AG10803 (cell line): ENCODE results near the gene TEAD2.

Experiments used
- DNase-seq: peaks from one replicate; pipeline ENCODE4 v3.0.0; 2010; ENCODE audit warnings: low read depth
- H3K4me3 ChIP-seq: 2 replicates; pipeline ENCODE4 v1.5.1; 2011; ENCODE audit warnings: mild to moderate bottlenecking, low read length, control low read depth
- TF ChIP-seq, protein P1 (sequence below): conservative IDR thresholded peaks from 2 replicates; pipeline ENCODE4 v1.5.1; 2011; ENCODE audit warnings: mild to moderate bottlenecking, low read length, control low read depth, inconsistent platforms

The TEAD2 gene

DNA sequence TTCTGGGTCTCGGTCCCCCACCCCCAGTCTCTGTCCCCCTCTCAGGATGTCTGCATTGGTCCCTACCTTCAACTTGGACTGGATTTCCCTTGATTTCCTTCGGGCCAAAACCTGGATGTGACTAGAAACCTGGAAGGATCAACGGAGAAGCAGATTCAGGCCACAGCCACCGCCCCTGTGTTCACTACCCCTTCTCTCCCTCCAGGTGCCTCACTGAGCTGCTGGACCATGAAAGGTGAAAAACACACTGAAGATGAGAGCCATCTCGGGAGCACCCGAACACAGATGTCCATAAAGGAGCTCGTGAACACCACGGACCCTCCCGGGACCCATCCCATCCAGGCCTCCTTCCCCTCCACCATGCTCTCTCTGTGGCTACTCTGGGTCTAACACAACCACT lies 5.0 kb downstream of the TEAD2 start:
- DNase-seq: no peak
- no peak overlapping the region for H3K4me3 ChIP-seq
- TF ChIP-seq, protein P1, sequence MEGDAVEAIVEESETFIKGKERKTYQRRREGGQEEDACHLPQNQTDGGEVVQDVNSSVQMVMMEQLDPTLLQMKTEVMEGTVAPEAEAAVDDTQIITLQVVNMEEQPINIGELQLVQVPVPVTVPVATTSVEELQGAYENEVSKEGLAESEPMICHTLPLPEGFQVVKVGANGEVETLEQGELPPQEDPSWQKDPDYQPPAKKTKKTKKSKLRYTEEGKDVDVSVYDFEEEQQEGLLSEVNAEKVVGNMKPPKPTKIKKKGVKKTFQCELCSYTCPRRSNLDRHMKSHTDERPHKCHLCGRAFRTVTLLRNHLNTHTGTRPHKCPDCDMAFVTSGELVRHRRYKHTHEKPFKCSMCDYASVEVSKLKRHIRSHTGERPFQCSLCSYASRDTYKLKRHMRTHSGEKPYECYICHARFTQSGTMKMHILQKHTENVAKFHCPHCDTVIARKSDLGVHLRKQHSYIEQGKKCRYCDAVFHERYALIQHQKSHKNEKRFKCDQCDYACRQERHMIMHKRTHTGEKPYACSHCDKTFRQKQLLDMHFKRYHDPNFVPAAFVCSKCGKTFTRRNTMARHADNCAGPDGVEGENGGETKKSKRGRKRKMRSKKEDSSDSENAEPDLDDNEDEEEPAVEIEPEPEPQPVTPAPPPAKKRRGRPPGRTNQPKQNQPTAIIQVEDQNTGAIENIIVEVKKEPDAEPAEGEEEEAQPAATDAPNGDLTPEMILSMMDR: no peak

DNA sequence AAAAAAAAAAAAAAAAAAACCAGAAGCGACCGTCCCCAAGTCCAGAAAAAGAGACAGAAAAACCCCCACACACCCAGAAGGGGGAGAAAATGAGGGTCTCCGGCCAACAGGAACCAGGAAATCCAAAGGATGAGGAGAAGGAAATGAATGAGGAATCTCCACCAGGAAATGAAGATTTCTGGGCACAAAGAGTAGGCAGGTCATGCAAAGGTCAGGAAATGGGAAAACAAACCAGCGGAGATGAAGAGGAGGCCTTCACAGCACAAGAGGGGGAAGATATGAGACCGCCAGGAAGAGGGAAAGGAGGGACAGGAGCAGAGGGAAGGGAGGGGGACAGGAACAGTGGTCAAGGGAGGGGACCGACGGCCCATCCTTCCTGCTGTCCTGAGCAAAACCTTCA lies 5.8 kb downstream of the TEAD2 start:
- no peak for DNase-seq
- H3K4me3 ChIP-seq: no peak overlapping the region
- TF ChIP-seq, protein P1: no peak

DNA sequence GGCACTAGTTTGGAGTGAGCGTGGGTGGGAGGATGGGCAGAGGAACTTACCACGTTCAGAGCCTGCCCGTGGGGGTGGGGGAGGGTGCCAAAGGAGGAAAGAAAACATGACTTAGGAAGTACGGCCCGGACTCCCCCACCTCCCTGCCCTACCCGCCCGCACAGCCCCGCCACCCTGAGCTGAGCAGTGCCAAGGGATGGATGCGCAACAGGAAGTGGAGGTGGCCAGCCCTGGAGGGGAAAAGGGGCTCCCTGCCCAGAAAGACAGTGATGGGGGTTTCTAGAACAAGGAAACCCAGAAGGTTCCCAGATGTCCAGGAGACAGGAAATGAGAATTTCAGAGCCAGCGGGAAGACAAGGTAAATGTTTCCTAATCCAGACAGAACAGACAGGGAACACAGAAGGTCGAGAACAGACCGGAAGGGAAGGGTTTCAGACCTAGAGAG lies 6.3 kb downstream of the TEAD2 start:
- no peak overlapping the region for H3K4me3 ChIP-seq
- TF ChIP-seq, protein P1: no peak
- peak; percentile 48 for DNase-seq

DNA sequence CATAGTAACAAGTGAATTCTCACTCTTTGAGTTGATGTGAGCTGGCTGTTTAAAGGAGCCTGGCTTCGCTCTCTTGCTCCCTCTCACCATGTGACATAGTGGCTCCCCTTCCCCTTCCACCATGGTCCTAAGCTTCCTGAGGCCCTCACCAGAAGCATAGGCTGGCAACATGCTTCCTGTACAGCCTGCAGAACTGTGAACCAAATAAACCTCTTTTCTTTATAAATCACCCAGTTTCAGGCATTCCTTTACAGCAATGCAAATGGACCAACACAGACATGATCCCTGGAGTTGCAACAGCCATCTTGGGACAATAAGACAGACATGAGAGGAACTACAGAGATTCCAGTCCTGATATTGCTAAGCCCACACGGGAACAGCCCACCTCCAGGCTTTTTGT lies 12.6 kb downstream of the TEAD2 start:
- TF ChIP-seq, protein P1: no peak
- no peak overlapping the region for H3K4me3 ChIP-seq
- no peak for DNase-seq

DNA sequence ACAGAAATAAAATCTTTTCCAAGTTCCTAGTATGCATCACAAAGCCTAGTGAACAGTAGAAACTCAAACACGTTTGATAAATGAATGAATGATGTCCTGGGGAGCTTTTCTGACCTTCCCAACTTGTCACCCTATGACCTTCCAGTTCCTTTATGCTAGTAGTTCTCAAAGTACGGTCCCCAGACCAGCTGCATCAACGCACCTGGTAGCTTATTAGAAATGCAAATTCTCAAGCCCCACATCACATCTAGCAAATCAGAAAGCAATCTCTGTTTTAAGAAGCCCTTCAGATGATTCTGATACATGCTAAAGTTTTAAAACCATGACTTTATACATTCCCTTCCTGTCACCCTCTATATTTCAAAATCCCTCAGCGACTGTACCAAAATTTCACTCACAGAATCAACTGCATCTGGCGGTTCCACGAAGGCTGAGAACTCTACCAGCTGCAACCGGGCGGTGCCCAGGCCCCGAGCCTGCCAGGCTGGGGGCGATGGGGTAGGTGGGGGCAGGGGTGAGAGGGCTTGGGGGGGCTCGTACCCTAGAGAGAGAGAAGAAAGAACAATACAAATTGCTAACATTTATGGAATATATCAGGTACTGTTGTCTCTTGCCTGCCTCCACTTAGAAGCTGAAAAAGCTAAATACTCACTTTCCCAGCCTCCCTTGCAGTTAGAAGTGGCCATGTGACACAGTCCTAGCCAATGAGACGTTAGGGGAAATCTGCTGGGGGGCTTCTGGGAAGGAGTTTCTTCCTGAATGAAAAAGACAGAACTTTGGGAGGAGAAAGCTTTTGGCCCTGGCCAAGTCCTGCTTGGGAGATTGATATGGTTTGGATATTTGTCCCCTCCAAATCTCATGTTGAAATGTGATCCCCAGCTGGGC lies 13.7 kb downstream of the TEAD2 start:
- no peak overlapping the region for H3K4me3 ChIP-seq
- TF ChIP-seq, protein P1: no peak
- no peak for DNase-seq

DNA sequence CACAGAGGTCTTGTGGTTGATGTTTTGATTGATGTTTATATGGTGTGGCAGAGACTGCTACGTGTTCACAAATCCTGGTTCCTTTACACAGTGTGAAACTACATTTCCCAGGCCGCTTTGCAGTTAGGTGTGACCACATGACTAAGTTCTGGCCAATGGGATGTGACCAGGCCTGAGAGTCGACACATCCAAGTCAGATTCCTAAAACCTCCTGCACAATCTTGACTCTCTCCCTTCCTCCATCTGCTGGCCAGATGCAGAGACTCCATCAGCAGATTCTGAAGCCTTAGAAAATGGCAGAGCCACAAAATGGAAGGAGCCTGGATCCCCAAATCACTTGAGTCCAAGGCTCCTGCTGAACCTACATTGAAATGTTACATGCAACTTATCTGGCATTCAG lies 14.4 kb downstream of the TEAD2 start:
- H3K4me3 ChIP-seq: no peak overlapping the region
- TF ChIP-seq, protein P1: peak; percentile 45
- DNase-seq: peak; percentile 90

DNA sequence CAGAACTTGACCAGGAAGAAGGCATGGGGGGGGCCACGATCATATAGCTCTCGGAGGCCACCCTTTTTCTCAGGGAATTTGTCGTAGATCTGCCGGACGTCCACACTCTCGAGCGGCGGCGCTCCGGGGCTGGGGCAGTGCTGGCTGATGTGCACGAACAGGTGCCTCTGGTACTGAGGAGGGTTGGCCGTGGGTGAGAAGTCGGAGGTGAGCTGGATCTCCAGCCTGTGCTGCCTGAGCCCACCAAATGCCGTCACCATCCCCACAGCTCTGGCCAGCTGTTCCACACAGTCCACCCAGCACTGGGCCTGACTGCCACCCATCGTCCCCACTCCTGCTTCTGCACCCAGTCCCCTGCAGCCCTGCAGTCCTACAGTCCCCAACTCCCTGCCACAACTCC lies 15.0 kb downstream of the TEAD2 start:
- DNase-seq: no peak
- H3K4me3 ChIP-seq: no peak overlapping the region
- TF ChIP-seq, protein P1: no peak
